Measurements from ENCODE around the gene PNCK. TPM values are rescaled to one million over a fixed set of nuclear protein-coding genes. Genes with fewer than 3 reads are reported as not detected.

Gene PNCK
- total and polyA plus RNA-seq, 2 experiments from 2014 or later: not detected

GRCh38 chrX:153634832-153635231, 38.8 kb downstream of the PNCK start:
- Histone ChIP-seq H3K9ac (no peak overlapping the region), H3K9me3 (ENCODE audit: low read depth) (no peaks in the 10 kb centered on the region), H2AFZ (no peak overlapping the region), H3K9me2 (ENCODE audit: insufficient read depth) (no peaks in the 10 kb centered on the region), H3K4me1 (ENCODE audit: insufficient read depth) (no peaks in the 10 kb centered on the region), H3K79me2 (ENCODE audit: insufficient read depth) (no peaks in the 10 kb centered on the region), H3K27me3 (replicated peaks; ENCODE audit: insufficient read depth) (no peaks in the 10 kb centered on the region), H3K36me3 (ENCODE audit: low read depth) (no peaks in the 10 kb centered on the region), H3F3A (ENCODE audit: insufficient read depth) (no peaks in the 10 kb centered on the region), H3K4me2 (ENCODE audit: unreplicated experiment) (no peak overlapping the region), H3K4me3 (no peak overlapping the region), H3K27ac (no peak overlapping the region), H4K20me1 (ENCODE audit: insufficient read depth) (no peaks in the 10 kb centered on the region)
- DNase-seq: no peak
- in situ Hi-C loops (cut with MboI): no loop called here
- TF ChIP-seq EZH2phosphoT487 (IDR thresholded peaks at IDR 0.05; ENCODE audit: insufficient read depth, low read depth): no peak
- TF ChIP-seq EZH2 (IDR thresholded peaks at IDR 0.05; ENCODE audit: insufficient read depth, poor library complexity, severe bottlenecking): no peak
- WGBS, 2 experiments (ENCODE audit: low coverage in 1 of 2, low lambda C conversion rate in 2 of 2, missing lambda C conversion rate in 2 of 2): 51 to 52% methylated on average over 15 of the region's 15 CpGs

- no peaks in the 10 kb centered on the region for H3K9me2 ChIP-seq (ENCODE audit: insufficient read depth)
- no peak for TF ChIP-seq EZH2 (IDR thresholded peaks at IDR 0.05; ENCODE audit: insufficient read depth, poor library complexity, severe bottlenecking)
- no peak for TF ChIP-seq EZH2phosphoT487 (IDR thresholded peaks at IDR 0.05; ENCODE audit: insufficient read depth, low read depth)
- no peaks in the 10 kb centered on the region for H3K4me1 ChIP-seq (ENCODE audit: insufficient read depth)
- no peaks in the 10 kb centered on the region for H3K27me3 ChIP-seq (replicated peaks; ENCODE audit: insufficient read depth)
- H3K4me2 ChIP-seq (ENCODE audit: unreplicated experiment): no peak overlapping the region
- H3F3A ChIP-seq (ENCODE audit: insufficient read depth): no peaks in the 10 kb centered on the region
- no peak overlapping the region for H2AFZ ChIP-seq
- in situ Hi-C loops (cut with MboI): no loop called here
- no peak overlapping the region for H3K9ac ChIP-seq
- no peaks in the 10 kb centered on the region for H3K79me2 ChIP-seq (ENCODE audit: insufficient read depth)
- no peak overlapping the region for H3K4me3 ChIP-seq
- no peak for DNase-seq
- no peaks in the 10 kb centered on the region for H4K20me1 ChIP-seq (ENCODE audit: insufficient read depth)
- no peaks in the 10 kb centered on the region for H3K9me3 ChIP-seq (ENCODE audit: low read depth)
- 74 to 81% methylated on average over 5 to 9 of the region's 9 CpGs for WGBS, 2 experiments (ENCODE audit: low coverage in 1 of 2, low lambda C conversion rate in 2 of 2, missing lambda C conversion rate in 2 of 2)
- H3K36me3 ChIP-seq (ENCODE audit: low read depth): no peaks in the 10 kb centered on the region
- H3K27ac ChIP-seq: no peak overlapping the region
These were observed 39.4 kb downstream of the PNCK start for GRCh38 chrX:153634236-153634635.

DNA sequence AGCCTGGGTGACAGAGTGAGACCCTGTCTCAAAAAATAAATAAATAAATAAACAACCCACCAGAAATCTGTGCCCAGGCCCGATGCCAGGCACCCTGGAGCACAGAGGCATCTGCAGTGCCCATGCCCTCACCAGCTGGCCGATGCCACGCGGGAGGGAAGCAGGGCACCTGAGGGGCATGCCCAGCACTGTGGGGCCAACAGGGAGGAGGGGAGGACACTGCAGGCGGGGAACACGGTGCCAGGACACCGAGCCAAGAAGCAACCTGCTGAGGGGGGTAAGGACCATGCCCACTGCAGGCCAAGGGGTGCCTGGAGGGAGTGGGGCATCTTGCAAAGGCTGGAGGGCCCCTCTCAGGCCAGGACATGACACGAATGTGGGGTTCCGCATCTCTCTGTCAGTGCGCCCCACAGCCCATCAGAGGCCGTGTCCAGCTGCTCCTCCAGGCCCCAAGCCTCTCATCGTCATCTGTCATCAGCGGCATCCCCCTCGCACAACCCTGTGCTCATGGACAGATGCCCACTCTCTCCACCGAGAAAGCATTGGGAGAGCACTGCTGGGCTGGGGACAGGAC, 39.9 kb downstream of the PNCK start:
- no peaks in the 10 kb centered on the region for H3K36me3 ChIP-seq (ENCODE audit: low read depth)
- TF ChIP-seq EZH2phosphoT487 (IDR thresholded peaks at IDR 0.05; ENCODE audit: insufficient read depth, low read depth): no peak
- TF ChIP-seq EZH2 (IDR thresholded peaks at IDR 0.05; ENCODE audit: insufficient read depth, poor library complexity, severe bottlenecking): no peak
- no peaks in the 10 kb centered on the region for H3K9me3 ChIP-seq (ENCODE audit: low read depth)
- DNase-seq: no peak
- in situ Hi-C loops (cut with MboI): no loop called here
- H2AFZ ChIP-seq: no peak overlapping the region
- H3K4me1 ChIP-seq (ENCODE audit: insufficient read depth): no peaks in the 10 kb centered on the region
- H3K4me2 ChIP-seq (ENCODE audit: unreplicated experiment): no peak overlapping the region
- WGBS, 2 experiments (ENCODE audit: low coverage in 1 of 2, low lambda C conversion rate in 2 of 2, missing lambda C conversion rate in 2 of 2): 50 to 59% methylated on average over 2 to 11 of the region's 15 CpGs
- no peaks in the 10 kb centered on the region for H3F3A ChIP-seq (ENCODE audit: insufficient read depth)
- no peaks in the 10 kb centered on the region for H4K20me1 ChIP-seq (ENCODE audit: insufficient read depth)
- no peak overlapping the region for H3K27ac ChIP-seq
- no peaks in the 10 kb centered on the region for H3K9me2 ChIP-seq (ENCODE audit: insufficient read depth)
- no peak overlapping the region for H3K4me3 ChIP-seq
- H3K9ac ChIP-seq: no peak overlapping the region
- no peaks in the 10 kb centered on the region for H3K27me3 ChIP-seq (replicated peaks; ENCODE audit: insufficient read depth)
- H3K79me2 ChIP-seq (ENCODE audit: insufficient read depth): no peaks in the 10 kb centered on the region

- H3K9ac ChIP-seq: no peak overlapping the region
- no peaks in the 10 kb centered on the region for H4K20me1 ChIP-seq (ENCODE audit: insufficient read depth)
- H3K4me3 ChIP-seq: no peak overlapping the region
- WGBS, 2 experiments (ENCODE audit: low coverage in 1 of 2, low lambda C conversion rate in 2 of 2, missing lambda C conversion rate in 2 of 2): 47 to 68% methylated on average over 3 to 8 of the region's 14 CpGs
- no peaks in the 10 kb centered on the region for H3K27me3 ChIP-seq (replicated peaks; ENCODE audit: insufficient read depth)
- no peak overlapping the region for H3K27ac ChIP-seq
- no peaks in the 10 kb centered on the region for H3K4me1 ChIP-seq (ENCODE audit: insufficient read depth)
- no peaks in the 10 kb centered on the region for H3K36me3 ChIP-seq (ENCODE audit: low read depth)
- H2AFZ ChIP-seq: no peak overlapping the region
- in situ Hi-C loops (cut with MboI): no loop called here
- H3K9me3 ChIP-seq (ENCODE audit: low read depth): no peaks in the 10 kb centered on the region
- no peaks in the 10 kb centered on the region for H3K79me2 ChIP-seq (ENCODE audit: insufficient read depth)
- no peak for DNase-seq
- TF ChIP-seq EZH2phosphoT487 (IDR thresholded peaks at IDR 0.05; ENCODE audit: insufficient read depth, low read depth) (no peak), EZH2 (IDR thresholded peaks at IDR 0.05; ENCODE audit: insufficient read depth, poor library complexity, severe bottlenecking) (no peak)
- H3F3A ChIP-seq (ENCODE audit: insufficient read depth): no peaks in the 10 kb centered on the region
- no peaks in the 10 kb centered on the region for H3K9me2 ChIP-seq (ENCODE audit: insufficient read depth)
- H3K4me2 ChIP-seq (ENCODE audit: unreplicated experiment): no peak overlapping the region
These were observed 40.6 kb downstream of the PNCK start for GRCh38 chrX:153633048-153633447.

DNA sequence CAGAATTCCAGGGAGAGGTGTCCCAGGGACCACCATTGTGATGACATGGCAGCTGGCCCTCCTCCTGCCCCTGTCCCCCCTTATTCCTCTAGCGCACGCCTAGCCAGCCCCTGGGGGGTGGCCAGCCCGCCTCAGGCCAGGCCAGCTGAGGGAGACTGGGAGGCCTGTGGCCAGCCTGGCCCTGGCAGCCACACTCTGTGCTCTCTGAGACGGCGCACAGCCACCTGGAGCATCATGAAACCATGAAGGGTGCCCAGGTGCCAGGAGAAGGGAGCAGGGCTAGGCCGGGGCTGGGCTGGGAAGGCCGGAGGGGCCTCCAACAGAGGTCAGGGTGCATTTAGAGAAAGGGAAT, 41.0 kb downstream of the PNCK start:
- in situ Hi-C loops (cut with MboI): no loop called here
- H3K27me3 ChIP-seq (replicated peaks; ENCODE audit: insufficient read depth): no peaks in the 10 kb centered on the region
- DNase-seq: no peak

More for the DNA sequence above, 41.0 kb downstream of the PNCK start:
- no peaks in the 10 kb centered on the region for H3K36me3 ChIP-seq (ENCODE audit: low read depth)
- H3F3A ChIP-seq (ENCODE audit: insufficient read depth): no peaks in the 10 kb centered on the region
- no peaks in the 10 kb centered on the region for H3K79me2 ChIP-seq (ENCODE audit: insufficient read depth)
- H2AFZ ChIP-seq: no peak overlapping the region
- 33 to 39% methylated on average over 2 to 6 of the region's 7 CpGs for WGBS, 2 experiments (ENCODE audit: low coverage in 1 of 2, low lambda C conversion rate in 2 of 2, missing lambda C conversion rate in 2 of 2)
- H3K4me3 ChIP-seq: no peak overlapping the region
- no peak overlapping the region for H3K27ac ChIP-seq
- no peak overlapping the region for H3K4me2 ChIP-seq (ENCODE audit: unreplicated experiment)
- no peaks in the 10 kb centered on the region for H3K9me3 ChIP-seq (ENCODE audit: low read depth)
- no peak overlapping the region for H3K9ac ChIP-seq
- TF ChIP-seq EZH2phosphoT487 (IDR thresholded peaks at IDR 0.05; ENCODE audit: insufficient read depth, low read depth) (no peak), EZH2 (IDR thresholded peaks at IDR 0.05; ENCODE audit: insufficient read depth, poor library complexity, severe bottlenecking) (no peak)
- no peaks in the 10 kb centered on the region for H4K20me1 ChIP-seq (ENCODE audit: insufficient read depth)
- no peaks in the 10 kb centered on the region for H3K4me1 ChIP-seq (ENCODE audit: insufficient read depth)
- H3K9me2 ChIP-seq (ENCODE audit: insufficient read depth): no peaks in the 10 kb centered on the region
